Ovary (tissue), 9 donors: Measurements from ENCODE around the gene HDAC9. TPM values are rescaled to one million over a fixed set of nuclear protein-coding genes. Genes with fewer than 3 reads are reported as not detected.

Source experiments
- DNase-seq, 5 donors: peaks; one replicate each; pipeline ENCODE4 v3.0.0-alpha.2; 2019 to 2020
- H3K27ac ChIP-seq, 2 donors: fragments of 200-600 bp; one replicate each; pipeline versions ENCODE4 v1.5.1 to v1.8.0; 2019 to 2022
- H3K27me3 ChIP-seq: fragments of 200-600 bp; one replicate; pipeline ENCODE4 v1.8.0; 2022
- H3K36me3 ChIP-seq: fragments of 200-600 bp; sonication (generic); one replicate; pipeline ENCODE4 v1.5.1; 2019
- H3K4me1 ChIP-seq: one replicate; pipeline ENCODE4 v1.8.1; 2013; ENCODE audit warnings: mild to moderate bottlenecking, moderate library complexity; ENCODE audit not compliant: insufficient read depth
- H3K4me3 ChIP-seq: fragments of 200-600 bp; sonication (generic); one replicate; pipeline ENCODE4 v1.5.1; 2017
- H3K9me3 ChIP-seq, 2 donors: fragments of 200-600 bp in 1 of 2; sonication (generic) in 1 of 2; one replicate each; pipeline versions ENCODE4 v1.5.1 to v1.8.1; 2013 to 2019; ENCODE audit warnings: mild to moderate bottlenecking in 1 of 2, moderate library complexity in 1 of 2
- EP300 ChIP-seq: sonication (generic); formaldehyde crosslinking; IDR thresholded peaks from one replicate; pipeline ENCODE4 v1.6.1; 2017; ENCODE audit warnings: antibody characterized with exemption
- POLR2A ChIP-seq: fragments of 450-650 bp; IDR thresholded peaks from one replicate; pipeline ENCODE4 v1.6.1; 2017; ENCODE audit warnings: antibody characterized with exemption, mild to moderate bottlenecking, moderate library complexity
- WGBS, 3 donors: extraction: QIAGEN DNeasy Blood & Tissue Kit in 1 of 3; methylation state at CpG; one replicate each; pipeline versions ENCODE4 v1.1.5 to v1.1.7; 2013 to 2017; 5-methylcytosine and 5-hydroxymethylcytosine counted together
- intact Hi-C, 4 donors: fragments of 100-400 bp; cut with DNase I; formaldehyde crosslinking; loops; one replicate each; pipeline versions ENCODE4 v1.11.0 to v1.15.1; 2022 to 2023
- polyA plus RNA-seq, 2 donors: library from polyadenylated mRNA; stranded (reverse); fragments of 200-250 nt in 1 of 2; fragments of 350-450 nt in 1 of 2; fragmentation: Illumina TruSeq in 1 of 2; extraction: RNeasy Lipid Tissue Mini Kit (QIAGEN cat#74804) in 1 of 2; gene quantifications; one replicate each; pipeline ENCODE4 v1.2.3, GENCODE V29; 2013 to 2014
- total RNA-seq, 7 donors: library from RNA; depleted of rRNA in 2 of 7; stranded (reverse); fragments of >200 nt in 2 of 7; fragmentation: NEBNext Ultra II Directional in 3 of 7; extraction: Animal tissue kit (Norgen Biotek cat#: 25700) in 3 of 7; gene quantifications; one replicate each; pipeline versions ENCODE4 v1.1.0 to v1.2.4, GENCODE V29; 2016 to 2023
- TF ChIP-seq, protein P1 (sequence below), 3 donors: fragments of 450-650 bp in 2 of 3; fragments of 200-600 bp in 1 of 3; IDR thresholded peaks; one replicate each; pipeline versions ENCODE4 v1.5.1 to v1.8.0; 2016 to 2022; ENCODE audit warnings: antibody characterized with exemption in 3 of 3, mild to moderate bottlenecking in 1 of 3
- donor health status: DM: no; HTN: no; CAD: no; lungs with moderate emphysema.
- donor health status: DM: no; HTN: no; CAD: no.
- donor health status: Bipolar disorder and iron deficiency.
- donor health status: DM: yes; HTN: yes; CAD: no.
- donor health status: DM: no; HTN: no; CAD: no.
- donor health status: DM: yes; HTN: yes; CAD: no.

The HDAC9 gene
- total and polyA plus RNA-seq, 9 donors = 1.7 to 22.3 (median 6.0) TPM

DNA sequence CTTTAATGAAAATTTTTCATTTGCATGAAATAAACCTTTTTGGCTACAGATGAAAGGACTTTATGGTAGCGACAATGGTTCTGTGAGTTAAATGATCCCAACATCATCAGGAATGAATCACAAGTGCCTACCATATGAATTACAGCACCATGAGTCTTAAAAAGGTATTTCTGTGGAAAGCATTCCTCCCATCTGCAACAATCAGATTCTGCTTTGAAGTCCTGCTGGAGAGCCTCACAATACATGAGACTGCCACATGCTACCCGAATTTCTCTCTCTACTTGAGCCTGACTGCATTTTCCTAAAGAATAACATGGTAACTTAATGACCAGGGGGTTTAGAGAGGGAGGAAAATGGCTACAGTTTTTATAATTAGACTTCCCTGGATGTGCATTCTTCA, 431.6 kb downstream of the HDAC9 start:
- Histone ChIP-seq H3K4me1 (no peaks in the 10 kb centered on the region), H3K9me3 (no peaks in the 10 kb centered on the region), H3K4me3 (no peak overlapping the region), H3K27ac (no peak overlapping the region), H3K27me3 (no peaks in the 10 kb centered on the region), H3K36me3 (no peaks in the 10 kb centered on the region)
- 36 to 60% (median 45%) methylated on average over 2 of the region's 2 CpGs for WGBS, 3 donors
- DNase-seq = no peak
- TF ChIP-seq POLR2A = no peak
- intact Hi-C loops = no loop called here

DNA sequence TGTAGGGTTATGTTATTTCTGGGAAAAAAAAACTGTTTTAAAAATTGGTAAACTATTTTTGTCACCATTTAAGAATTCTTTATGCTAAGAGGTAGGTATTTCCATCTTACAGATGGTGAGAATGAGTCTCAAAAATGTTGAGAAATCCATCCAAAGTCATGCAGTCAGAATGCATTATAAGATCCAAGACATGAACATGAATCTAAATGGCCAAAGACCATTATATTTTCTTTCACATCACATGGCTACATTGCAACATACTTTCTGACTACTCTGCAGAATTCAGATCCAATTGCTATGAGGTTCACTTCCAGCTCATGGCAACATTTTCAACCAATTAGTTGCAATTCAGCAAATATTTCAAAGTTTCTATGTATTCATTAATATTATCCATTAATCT, 440.7 kb downstream of the HDAC9 start:
- TF ChIP-seq EP300 (no peak), POLR2A (no peak)
- TF ChIP-seq, protein P1, sequence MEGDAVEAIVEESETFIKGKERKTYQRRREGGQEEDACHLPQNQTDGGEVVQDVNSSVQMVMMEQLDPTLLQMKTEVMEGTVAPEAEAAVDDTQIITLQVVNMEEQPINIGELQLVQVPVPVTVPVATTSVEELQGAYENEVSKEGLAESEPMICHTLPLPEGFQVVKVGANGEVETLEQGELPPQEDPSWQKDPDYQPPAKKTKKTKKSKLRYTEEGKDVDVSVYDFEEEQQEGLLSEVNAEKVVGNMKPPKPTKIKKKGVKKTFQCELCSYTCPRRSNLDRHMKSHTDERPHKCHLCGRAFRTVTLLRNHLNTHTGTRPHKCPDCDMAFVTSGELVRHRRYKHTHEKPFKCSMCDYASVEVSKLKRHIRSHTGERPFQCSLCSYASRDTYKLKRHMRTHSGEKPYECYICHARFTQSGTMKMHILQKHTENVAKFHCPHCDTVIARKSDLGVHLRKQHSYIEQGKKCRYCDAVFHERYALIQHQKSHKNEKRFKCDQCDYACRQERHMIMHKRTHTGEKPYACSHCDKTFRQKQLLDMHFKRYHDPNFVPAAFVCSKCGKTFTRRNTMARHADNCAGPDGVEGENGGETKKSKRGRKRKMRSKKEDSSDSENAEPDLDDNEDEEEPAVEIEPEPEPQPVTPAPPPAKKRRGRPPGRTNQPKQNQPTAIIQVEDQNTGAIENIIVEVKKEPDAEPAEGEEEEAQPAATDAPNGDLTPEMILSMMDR (IDR thresholded peaks at IDR 0.05) = no peak
- Histone ChIP-seq H3K27ac (no peak overlapping the region), H3K4me1 (no peaks in the 10 kb centered on the region), H3K4me3 (no peak overlapping the region), H3K36me3 (no peaks in the 10 kb centered on the region), H3K27me3 (no peaks in the 10 kb centered on the region), H3K9me3 (no peaks in the 10 kb centered on the region)
- intact Hi-C loops = no loop called here
- DNase-seq = no peak

DNA sequence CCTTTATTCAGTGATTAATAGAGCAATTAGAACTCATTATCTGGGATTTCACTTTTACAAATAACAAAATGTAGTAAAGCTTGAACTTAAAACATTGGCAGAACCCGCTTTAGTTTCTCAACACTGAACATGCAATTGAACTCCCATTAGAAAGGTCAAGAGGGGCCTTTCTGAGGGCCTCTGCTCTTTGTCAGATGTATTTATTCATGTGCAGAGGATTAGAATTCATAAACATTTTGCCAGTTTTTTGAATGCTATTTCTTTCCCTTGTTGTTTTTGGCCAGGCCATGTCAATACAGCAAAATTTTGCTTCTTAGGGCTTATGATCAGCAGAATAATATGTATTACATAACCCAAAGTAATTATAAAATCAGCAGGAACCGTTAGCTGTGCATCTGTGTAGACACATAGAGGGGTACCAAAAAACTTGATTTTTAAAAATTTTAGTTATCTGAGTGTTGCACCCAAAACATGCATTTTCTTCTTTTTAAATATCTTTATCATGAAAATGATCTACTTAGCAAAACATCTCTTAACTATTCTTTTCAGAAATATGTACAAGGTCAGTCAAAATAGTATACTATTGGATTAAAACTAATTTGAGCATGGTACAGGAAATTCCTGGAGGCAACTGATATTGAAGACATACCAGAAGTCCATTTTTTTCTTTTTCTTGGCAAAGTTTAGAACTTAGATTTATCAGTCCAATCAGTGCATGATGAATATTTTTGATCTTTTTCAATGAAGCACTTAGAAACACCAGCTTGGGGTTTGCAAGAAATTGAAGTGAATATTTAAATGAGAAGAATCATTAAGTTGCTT, 444.4 kb downstream of the HDAC9 start:
- 53 to 58% (median 55%) methylated on average over 2 of the region's 2 CpGs for WGBS, 3 donors
- no peak overlapping the region for H3K4me3 ChIP-seq
- no peak for TF ChIP-seq EP300
- TF ChIP-seq POLR2A = no peak
- TF ChIP-seq, protein P1 (IDR thresholded peaks at IDR 0.05) = no peak
- H3K27me3 ChIP-seq = no peaks in the 10 kb centered on the region
- H3K9me3 ChIP-seq = no peaks in the 10 kb centered on the region
- no peaks in the 10 kb centered on the region for H3K36me3 ChIP-seq
- no peak for DNase-seq
- intact Hi-C loops = no loop called here
- no peak overlapping the region for H3K27ac ChIP-seq
- H3K4me1 ChIP-seq = no peaks in the 10 kb centered on the region

DNA sequence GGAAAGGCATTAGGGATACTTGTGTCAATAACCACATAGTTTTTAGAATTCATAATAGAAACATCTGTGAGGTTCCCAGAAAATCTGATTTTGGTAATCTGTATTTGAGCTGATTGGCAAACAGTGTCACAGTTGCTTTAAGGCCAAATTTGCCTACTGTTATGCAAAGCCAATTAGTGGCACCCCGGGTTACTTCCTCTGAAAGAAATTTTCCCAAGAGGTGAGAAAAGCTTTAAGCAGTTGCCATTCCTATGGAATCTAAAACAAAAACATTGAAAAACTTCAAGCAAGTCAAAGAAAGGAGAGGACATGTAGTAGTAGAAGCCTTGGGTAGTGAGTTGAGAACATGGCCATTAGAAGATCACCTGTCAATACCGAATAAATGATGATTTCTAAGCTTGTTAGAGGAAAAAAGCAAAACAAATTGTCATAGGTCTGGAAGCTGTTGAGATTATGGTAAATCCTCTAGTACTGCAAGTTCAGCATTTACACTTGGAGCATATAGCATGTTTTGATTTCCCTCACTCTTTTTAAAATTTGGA, 445.1 kb downstream of the HDAC9 start:
- Histone ChIP-seq H3K27me3 (no peaks in the 10 kb centered on the region), H3K27ac (no peak overlapping the region), H3K36me3 (no peaks in the 10 kb centered on the region), H3K4me1 (no peaks in the 10 kb centered on the region), H3K4me3 (no peak overlapping the region), H3K9me3 (no peaks in the 10 kb centered on the region)
- no peak for DNase-seq
- WGBS, 3 donors = 35 to 48% (median 40%) methylated on average over 2 of the region's 2 CpGs
- no peak for TF ChIP-seq EP300
- no peak for TF ChIP-seq POLR2A
- TF ChIP-seq, protein P1 (IDR thresholded peaks at IDR 0.05) = no peak
- intact Hi-C loops = no loop called here

DNA sequence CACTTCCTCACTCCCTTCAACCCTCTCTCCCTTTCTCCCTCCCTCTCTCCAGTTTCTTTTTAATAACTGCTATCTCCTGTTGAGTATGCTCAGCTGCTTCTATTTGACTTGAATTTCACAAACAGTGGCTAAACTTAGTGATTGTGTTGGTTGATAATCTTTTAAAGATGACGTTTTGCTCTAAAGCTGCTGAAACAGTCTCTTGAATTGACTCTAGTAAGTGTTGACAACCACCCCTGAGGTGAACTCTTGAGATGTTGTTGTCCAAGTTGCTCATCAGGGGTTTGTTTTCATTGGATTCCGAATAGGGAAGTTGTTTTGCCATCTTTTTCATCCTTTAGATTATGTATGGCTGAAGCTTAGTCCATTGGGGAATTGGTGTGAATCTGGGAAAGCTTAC, 445.7 kb downstream of the HDAC9 start:
- Histone ChIP-seq H3K27me3 (no peaks in the 10 kb centered on the region), H3K9me3 (no peaks in the 10 kb centered on the region), H3K36me3 (no peaks in the 10 kb centered on the region), H3K27ac (no peak overlapping the region), H3K4me3 (no peak overlapping the region), H3K4me1 (no peaks in the 10 kb centered on the region)
- 26 to 40% (median 34%) methylated on average over 2 of the region's 2 CpGs for WGBS, 3 donors
- no peak for DNase-seq
- TF ChIP-seq EP300 = no peak
- TF ChIP-seq, protein P1 (IDR thresholded peaks at IDR 0.05) = no peak
- intact Hi-C loops = no loop called here
